ENCODE results near the gene RBMXL3.

- TF ChIP-seq POLR2A (IDR thresholded peaks at IDR 0.05) (no peak), CTCF (IDR thresholded peaks at IDR 0.05) (peak in 1 of 3 donors; percentile 15), EP300 (IDR thresholded peaks at IDR 0.05) (no peak)
Measured at GRCh38 chrX:115147220-115147619, 42.0 kb upstream of the RBMXL3 start.

All from ovary (tissue), 3 donors.